Vagina (tissue), 2 donors: Measurements from ENCODE around the gene ITPR3. TPM values are rescaled to one million over a fixed set of nuclear protein-coding genes. Genes with fewer than 3 reads are reported as not detected.

Experiments
- DNase-seq, 2 donors: peaks; one replicate each; pipeline ENCODE4 v3.0.0-alpha.2; 2017; ENCODE audit errors: extremely low spot score in 2 of 2
- H3K27ac ChIP-seq: fragments of 200-600 bp; sonication (generic); one replicate; pipeline ENCODE4 v1.5.1; 2019
- H3K27me3 ChIP-seq: fragments of 200-600 bp; sonication (generic); one replicate; pipeline ENCODE4 v1.5.1; 2019
- H3K36me3 ChIP-seq, 2 donors: fragments of 200-600 bp; sonication (generic); one replicate each; pipeline ENCODE4 v1.5.1; 2017 to 2019
- H3K4me1 ChIP-seq: fragments of 200-600 bp; sonication (generic); one replicate; pipeline ENCODE4 v1.5.1; 2019
- H3K4me3 ChIP-seq, 2 donors: fragments of 200-600 bp; sonication (generic); 1 replicate in 1 of 2; 2 replicates in 1 of 2; pipeline ENCODE4 v1.5.1; 2016 to 2019
- H3K9me3 ChIP-seq: fragments of 200-600 bp; sonication (generic); one replicate; pipeline ENCODE4 v1.5.1; 2019
- POLR2A ChIP-seq, 2 donors: fragments of 450-650 bp; IDR thresholded peaks; one replicate each; pipeline ENCODE4 v1.6.1; 2017; ENCODE audit warnings: antibody characterized with exemption in 2 of 2, mild to moderate bottlenecking in 2 of 2, moderate library complexity in 2 of 2
- POLR2AphosphoS5 ChIP-seq, 2 donors: sonication (generic); formaldehyde crosslinking; IDR thresholded peaks; one replicate each; pipeline ENCODE4 v1.9.0; 2017; ENCODE audit warnings: antibody characterized with exemption in 2 of 2, mild to moderate bottlenecking in 2 of 2, low read depth in 1 of 2; ENCODE audit not compliant: insufficient read depth in 1 of 2
- intact Hi-C: fragments of 100-400 bp; cut with DNase I; formaldehyde crosslinking; loops from one replicate; pipeline ENCODE4 v1.15.1; 2023
- total RNA-seq: library from RNA; depleted of rRNA; stranded (reverse); fragments of >200 nt; gene quantifications from one replicate; pipeline ENCODE4 v1.2.3, GENCODE V29; 2016
- TF ChIP-seq, protein P1 (sequence below), 3 experiments: fragments of 450-650 bp in 2 of 3; fragments of 200-600 bp in 1 of 3; sonication (generic) in 1 of 3; IDR thresholded peaks; one replicate each; pipeline ENCODE4 v1.5.1; 2017 to 2019; ENCODE audit warnings: antibody characterized with exemption in 3 of 3, mild to moderate bottlenecking in 2 of 3, moderate library complexity in 2 of 3

ITPR3 gene
- total RNA-seq, 1 donor from 2014 or later: 50.1 TPM

DNA sequence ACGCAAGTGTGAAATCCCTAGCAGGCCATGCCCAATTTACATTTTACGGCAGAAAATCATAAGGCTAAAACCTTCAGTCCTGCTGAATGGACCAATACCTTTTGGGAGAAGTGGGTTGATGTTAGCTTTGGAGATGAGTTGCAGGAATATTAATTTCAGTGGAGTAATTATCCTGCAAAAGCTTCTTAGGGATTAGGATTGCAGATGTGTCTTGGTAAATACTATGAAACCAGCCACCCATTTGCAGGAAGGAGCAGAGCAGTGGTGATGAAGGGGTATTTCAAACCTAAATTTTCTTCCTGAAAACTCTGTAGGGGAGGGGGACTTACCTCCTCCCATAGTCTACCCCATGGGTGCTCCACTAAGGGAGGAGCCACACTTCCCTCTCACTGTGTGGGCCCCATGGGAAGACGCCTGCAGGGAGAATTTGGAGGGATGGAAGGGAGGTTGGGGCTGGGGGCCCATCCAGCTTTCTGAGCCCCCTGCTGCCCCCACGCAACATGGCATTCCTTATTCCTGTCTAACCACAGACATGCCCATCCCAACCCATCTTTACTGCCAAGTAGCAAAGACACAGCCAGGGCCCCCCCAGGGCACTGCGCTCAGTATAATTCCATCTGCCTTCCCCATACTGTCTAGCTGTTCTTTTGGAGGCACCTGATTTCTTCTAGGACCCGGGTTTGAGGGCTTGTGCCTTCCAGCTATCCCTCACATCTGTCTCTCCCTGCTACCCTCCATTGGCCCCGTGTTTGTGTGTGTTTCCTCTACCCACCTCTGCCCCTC is 105.0 kb downstream of the ITPR3 start:
- Histone ChIP-seq H3K36me3 (no peaks in the 10 kb centered on the region), H3K4me1 (no peaks in the 10 kb centered on the region), H3K27ac (no peak overlapping the region), H3K27me3 (no peaks in the 10 kb centered on the region), H3K4me3 (no peak overlapping the region), H3K9me3 (no peaks in the 10 kb centered on the region)
- no peak for DNase-seq
- intact Hi-C loops: no loop called here
- TF ChIP-seq POLR2AphosphoS5 (IDR thresholded peaks at IDR 0.05; ENCODE audit: insufficient read depth in 1 of 2, low read depth in 1 of 2) (no peak), POLR2A (IDR thresholded peaks at IDR 0.05) (no peak)
- TF ChIP-seq, protein P1, sequence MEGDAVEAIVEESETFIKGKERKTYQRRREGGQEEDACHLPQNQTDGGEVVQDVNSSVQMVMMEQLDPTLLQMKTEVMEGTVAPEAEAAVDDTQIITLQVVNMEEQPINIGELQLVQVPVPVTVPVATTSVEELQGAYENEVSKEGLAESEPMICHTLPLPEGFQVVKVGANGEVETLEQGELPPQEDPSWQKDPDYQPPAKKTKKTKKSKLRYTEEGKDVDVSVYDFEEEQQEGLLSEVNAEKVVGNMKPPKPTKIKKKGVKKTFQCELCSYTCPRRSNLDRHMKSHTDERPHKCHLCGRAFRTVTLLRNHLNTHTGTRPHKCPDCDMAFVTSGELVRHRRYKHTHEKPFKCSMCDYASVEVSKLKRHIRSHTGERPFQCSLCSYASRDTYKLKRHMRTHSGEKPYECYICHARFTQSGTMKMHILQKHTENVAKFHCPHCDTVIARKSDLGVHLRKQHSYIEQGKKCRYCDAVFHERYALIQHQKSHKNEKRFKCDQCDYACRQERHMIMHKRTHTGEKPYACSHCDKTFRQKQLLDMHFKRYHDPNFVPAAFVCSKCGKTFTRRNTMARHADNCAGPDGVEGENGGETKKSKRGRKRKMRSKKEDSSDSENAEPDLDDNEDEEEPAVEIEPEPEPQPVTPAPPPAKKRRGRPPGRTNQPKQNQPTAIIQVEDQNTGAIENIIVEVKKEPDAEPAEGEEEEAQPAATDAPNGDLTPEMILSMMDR (IDR thresholded peaks at IDR 0.05): no peak

GRCh38 chr6:33726696-33727095 is 105.6 kb downstream of the ITPR3 start:
- no peaks in the 10 kb centered on the region for H3K36me3 ChIP-seq
- no peak for DNase-seq
- intact Hi-C loops: no loop called here
- H3K27me3 ChIP-seq: no peaks in the 10 kb centered on the region
- no peaks in the 10 kb centered on the region for H3K9me3 ChIP-seq
- no peaks in the 10 kb centered on the region for H3K4me1 ChIP-seq
- H3K4me3 ChIP-seq: no peak overlapping the region
- no peak overlapping the region for H3K27ac ChIP-seq
- TF ChIP-seq POLR2AphosphoS5 (IDR thresholded peaks at IDR 0.05; ENCODE audit: insufficient read depth in 1 of 2, low read depth in 1 of 2) (no peak), POLR2A (IDR thresholded peaks at IDR 0.05) (no peak)
- TF ChIP-seq, protein P1 (IDR thresholded peaks at IDR 0.05): no peak

- Histone ChIP-seq H3K27ac (no peak overlapping the region), H3K9me3 (no peaks in the 10 kb centered on the region), H3K4me1 (no peaks in the 10 kb centered on the region), H3K27me3 (no peaks in the 10 kb centered on the region), H3K4me3 (no peak overlapping the region), H3K36me3 (no peaks in the 10 kb centered on the region)
- no peak for TF ChIP-seq POLR2AphosphoS5 (IDR thresholded peaks at IDR 0.05; ENCODE audit: insufficient read depth in 1 of 2, low read depth in 1 of 2)
- no peak for TF ChIP-seq POLR2A (IDR thresholded peaks at IDR 0.05)
- TF ChIP-seq, protein P1 (IDR thresholded peaks at IDR 0.05): no peak
- intact Hi-C loops: no loop called here
- DNase-seq: no peak
Observed at GRCh38 chr6:33727126-33727525, 106.0 kb downstream of the ITPR3 start.

- intact Hi-C loops: no loop called here
- TF ChIP-seq POLR2AphosphoS5 (IDR thresholded peaks at IDR 0.05; ENCODE audit: insufficient read depth in 1 of 2, low read depth in 1 of 2) (no peak), POLR2A (IDR thresholded peaks at IDR 0.05) (no peak)
- TF ChIP-seq, protein P1 (IDR thresholded peaks at IDR 0.05): no peak
- H3K27ac ChIP-seq: no peak overlapping the region
Observed at GRCh38 chr6:33727932-33728331, 106.8 kb downstream of the ITPR3 start.

GRCh38 chr6:33728438-33728837 is 107.3 kb downstream of the ITPR3 start:
- no peak for TF ChIP-seq POLR2A (IDR thresholded peaks at IDR 0.05)
- TF ChIP-seq POLR2AphosphoS5 (IDR thresholded peaks at IDR 0.05; ENCODE audit: insufficient read depth in 1 of 2, low read depth in 1 of 2): no peak
- TF ChIP-seq, protein P1 (IDR thresholded peaks at IDR 0.05): no peak
- Histone ChIP-seq H3K9me3 (no peaks in the 10 kb centered on the region), H3K27ac (no peak overlapping the region), H3K36me3 (no peaks in the 10 kb centered on the region), H3K27me3 (no peaks in the 10 kb centered on the region), H3K4me1 (no peaks in the 10 kb centered on the region), H3K4me3 (no peak overlapping the region)
- intact Hi-C loops: no loop called here
- DNase-seq: no peak

More at GRCh38 chr6:33727932-33728331, 106.8 kb downstream of the ITPR3 start:
- no peak for DNase-seq
- Histone ChIP-seq H3K4me1 (no peaks in the 10 kb centered on the region), H3K27me3 (no peaks in the 10 kb centered on the region), H3K36me3 (no peaks in the 10 kb centered on the region), H3K4me3 (no peak overlapping the region), H3K9me3 (no peaks in the 10 kb centered on the region)
